ENCODE data around the gene TCF15.

DNA sequence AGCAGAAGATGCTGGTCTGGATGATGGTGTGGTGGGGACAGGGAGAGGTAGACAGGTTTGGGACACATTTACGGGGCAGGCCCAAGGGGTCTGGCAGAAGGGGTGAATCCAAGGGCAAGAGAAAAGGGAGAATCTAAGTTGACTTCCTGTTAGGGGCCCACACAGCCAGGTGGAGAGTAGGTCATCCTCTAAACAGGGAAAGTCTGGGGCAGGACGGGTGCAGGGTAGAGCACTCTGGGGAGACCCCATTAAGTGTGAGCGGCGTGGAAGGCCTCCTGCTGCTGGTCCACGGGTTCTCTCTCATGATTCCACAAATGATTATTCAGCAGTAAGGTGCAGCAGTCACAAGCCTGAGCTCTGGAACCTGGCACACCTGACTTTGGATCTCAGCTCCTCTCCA, 40.2 kb upstream of the TCF15 start:
- TF ChIP-seq, protein P1, sequence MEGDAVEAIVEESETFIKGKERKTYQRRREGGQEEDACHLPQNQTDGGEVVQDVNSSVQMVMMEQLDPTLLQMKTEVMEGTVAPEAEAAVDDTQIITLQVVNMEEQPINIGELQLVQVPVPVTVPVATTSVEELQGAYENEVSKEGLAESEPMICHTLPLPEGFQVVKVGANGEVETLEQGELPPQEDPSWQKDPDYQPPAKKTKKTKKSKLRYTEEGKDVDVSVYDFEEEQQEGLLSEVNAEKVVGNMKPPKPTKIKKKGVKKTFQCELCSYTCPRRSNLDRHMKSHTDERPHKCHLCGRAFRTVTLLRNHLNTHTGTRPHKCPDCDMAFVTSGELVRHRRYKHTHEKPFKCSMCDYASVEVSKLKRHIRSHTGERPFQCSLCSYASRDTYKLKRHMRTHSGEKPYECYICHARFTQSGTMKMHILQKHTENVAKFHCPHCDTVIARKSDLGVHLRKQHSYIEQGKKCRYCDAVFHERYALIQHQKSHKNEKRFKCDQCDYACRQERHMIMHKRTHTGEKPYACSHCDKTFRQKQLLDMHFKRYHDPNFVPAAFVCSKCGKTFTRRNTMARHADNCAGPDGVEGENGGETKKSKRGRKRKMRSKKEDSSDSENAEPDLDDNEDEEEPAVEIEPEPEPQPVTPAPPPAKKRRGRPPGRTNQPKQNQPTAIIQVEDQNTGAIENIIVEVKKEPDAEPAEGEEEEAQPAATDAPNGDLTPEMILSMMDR (IDR thresholded peaks at IDR 0.05; ENCODE audit: low read depth, low read length, missing input control) = no peak
- TF ChIP-seq TAF1 (conservative IDR thresholded peaks at IDR 0.05) (no peak), JUND (IDR thresholded peaks at IDR 0.05) (no peak), SP1 (IDR thresholded peaks at IDR 0.05) (no peak), RXRA (IDR thresholded peaks at IDR 0.05) (no peak), RAD21 (IDR thresholded peaks at IDR 0.05) (no peak), YY1 (IDR thresholded peaks at IDR 0.05) (no peak), GABPA (IDR thresholded peaks at IDR 0.05 in 1 of 2, conservative IDR thresholded peaks at IDR 0.05 in 1 of 2) (no peak), EGR1 (IDR thresholded peaks at IDR 0.05; ENCODE audit: low read depth in 2 of 2) (no peak)
- TF ChIP-seq, protein P2, sequence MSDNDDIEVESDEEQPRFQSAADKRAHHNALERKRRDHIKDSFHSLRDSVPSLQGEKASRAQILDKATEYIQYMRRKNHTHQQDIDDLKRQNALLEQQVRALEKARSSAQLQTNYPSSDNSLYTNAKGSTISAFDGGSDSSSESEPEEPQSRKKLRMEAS (IDR thresholded peaks at IDR 0.05) = no peak
- TF ChIP-seq, protein P3, sequence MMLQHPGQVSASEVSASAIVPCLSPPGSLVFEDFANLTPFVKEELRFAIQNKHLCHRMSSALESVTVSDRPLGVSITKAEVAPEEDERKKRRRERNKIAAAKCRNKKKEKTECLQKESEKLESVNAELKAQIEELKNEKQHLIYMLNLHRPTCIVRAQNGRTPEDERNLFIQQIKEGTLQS (IDR thresholded peaks at IDR 0.05) = no peak
